SH-SY5Y (cell line): ENCODE measurements around the gene CSKMT.

ENCODE experiments used
- GATA2 ChIP-seq: IDR thresholded peaks from 2 replicates; pipeline ENCODE4 v1.6.1; 2011; ENCODE audit warnings: mild to moderate bottlenecking, low read depth, low read length
- GATA3 ChIP-seq: IDR thresholded peaks from 2 replicates; pipeline ENCODE4 v1.6.1; 2011; ENCODE audit warnings: low read depth, mild to moderate bottlenecking, low read length, moderate library complexity

- TF ChIP-seq GATA2 (no peak), GATA3 (no peak)
Measured at GRCh38 chr11:62621027-62621566, 44.0 kb upstream of the CSKMT start.
